WTC11 (cell line): ENCODE data around the gene CUEDC1.

Experiments used
- CBFB ChIP-seq: sonication (generic); formaldehyde crosslinking; IDR thresholded peaks from 2 replicates; pipeline ENCODE4 v1.8.1; 2022; ENCODE audit warnings: mild to moderate bottlenecking, low read depth, missing genetic modification reagents
- CTCF ChIP-seq: fragments of 200-600 bp; IDR thresholded peaks from 2 replicates; pipeline ENCODE4 v1.8.0; 2022; ENCODE audit warnings: antibody characterized with exemption
- ZNF263 ChIP-seq: sonication (generic); formaldehyde crosslinking; IDR thresholded peaks from 2 replicates; pipeline ENCODE4 v1.8.1; 2022; ENCODE audit warnings: low read depth, mild to moderate bottlenecking, moderate library complexity, missing genetic modification reagents

- TF ChIP-seq CTCF = no peak
- no peak for TF ChIP-seq ZNF263 (CRISPR knock-in tag)
- no peak for TF ChIP-seq CBFB
These were observed 26.3 kb downstream of the CUEDC1 start for GRCh38 chr17:57928928-57929327.
